ENCODE data around the gene BPIFB6.

DNA sequence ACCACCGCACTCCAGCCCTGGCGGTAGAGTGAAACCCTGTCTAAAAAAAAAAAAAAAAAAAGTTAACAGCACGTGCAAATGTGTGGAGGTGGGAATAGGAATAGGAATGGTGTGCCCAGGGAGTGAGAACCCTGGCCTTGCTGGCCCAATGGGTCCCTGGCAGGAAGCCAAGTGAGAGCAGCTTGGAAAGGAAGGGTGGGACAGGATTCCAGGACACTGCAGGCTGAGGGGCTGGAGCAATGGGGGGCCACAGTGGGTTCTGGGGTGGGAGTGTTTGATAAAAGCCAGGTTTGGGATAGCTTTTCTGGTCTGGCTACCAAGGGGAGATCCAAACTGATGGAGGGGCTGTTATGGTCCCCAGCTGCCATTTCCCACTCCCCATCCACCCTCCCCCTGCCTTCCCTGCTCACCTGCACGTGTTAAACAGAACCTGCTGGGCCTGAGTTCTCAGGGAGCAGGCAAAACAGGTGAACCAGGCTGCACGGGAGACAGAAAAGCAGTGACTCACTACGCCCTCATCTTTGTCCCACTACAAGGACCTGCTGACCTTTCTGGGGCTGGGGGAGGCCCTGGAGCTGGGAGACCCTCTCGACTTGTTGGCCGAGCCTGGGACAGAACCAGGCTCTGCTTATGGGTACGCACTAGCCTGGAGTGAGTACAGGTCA is 30.5 kb upstream of the BPIFB6 start:
- TF ChIP-seq, protein P1, sequence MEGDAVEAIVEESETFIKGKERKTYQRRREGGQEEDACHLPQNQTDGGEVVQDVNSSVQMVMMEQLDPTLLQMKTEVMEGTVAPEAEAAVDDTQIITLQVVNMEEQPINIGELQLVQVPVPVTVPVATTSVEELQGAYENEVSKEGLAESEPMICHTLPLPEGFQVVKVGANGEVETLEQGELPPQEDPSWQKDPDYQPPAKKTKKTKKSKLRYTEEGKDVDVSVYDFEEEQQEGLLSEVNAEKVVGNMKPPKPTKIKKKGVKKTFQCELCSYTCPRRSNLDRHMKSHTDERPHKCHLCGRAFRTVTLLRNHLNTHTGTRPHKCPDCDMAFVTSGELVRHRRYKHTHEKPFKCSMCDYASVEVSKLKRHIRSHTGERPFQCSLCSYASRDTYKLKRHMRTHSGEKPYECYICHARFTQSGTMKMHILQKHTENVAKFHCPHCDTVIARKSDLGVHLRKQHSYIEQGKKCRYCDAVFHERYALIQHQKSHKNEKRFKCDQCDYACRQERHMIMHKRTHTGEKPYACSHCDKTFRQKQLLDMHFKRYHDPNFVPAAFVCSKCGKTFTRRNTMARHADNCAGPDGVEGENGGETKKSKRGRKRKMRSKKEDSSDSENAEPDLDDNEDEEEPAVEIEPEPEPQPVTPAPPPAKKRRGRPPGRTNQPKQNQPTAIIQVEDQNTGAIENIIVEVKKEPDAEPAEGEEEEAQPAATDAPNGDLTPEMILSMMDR (IDR thresholded peaks at IDR 0.05; ENCODE audit: extremely low read depth in 1 of 2, insufficient read depth in 1 of 2, low read depth in 1 of 2, low read length in 2 of 2) = no peak
- no peak for TF ChIP-seq EZH2 (IDR thresholded peaks at IDR 0.05; ENCODE audit: borderline replicate concordance, low read depth, low read length, severe bottlenecking)
- TF ChIP-seq POLR2AphosphoS5 (IDR thresholded peaks at IDR 0.05; ENCODE audit: insufficient read depth, low read depth, low read length) = no peak
- TF ChIP-seq POLR2A (IDR thresholded peaks at IDR 0.05; ENCODE audit: low read depth, low read length) = no peak
- TF ChIP-seq FOS (IDR thresholded peaks at IDR 0.05; ENCODE audit: borderline replicate concordance, insufficient read depth, low read length) = no peak
- TF ChIP-seq MYC (IDR thresholded peaks at IDR 0.05; ENCODE audit: low read depth, low read length) = no peak
- TF ChIP-seq, protein P2, sequence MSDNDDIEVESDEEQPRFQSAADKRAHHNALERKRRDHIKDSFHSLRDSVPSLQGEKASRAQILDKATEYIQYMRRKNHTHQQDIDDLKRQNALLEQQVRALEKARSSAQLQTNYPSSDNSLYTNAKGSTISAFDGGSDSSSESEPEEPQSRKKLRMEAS (IDR thresholded peaks at IDR 0.05; ENCODE audit: insufficient read depth, insufficient read length) = no peak
- no peak for TF ChIP-seq JUN (IDR thresholded peaks at IDR 0.05; ENCODE audit: borderline replicate concordance, insufficient read depth, insufficient read length, low read depth)

Measured in endothelial cell of umbilical vein (primary cell).